ENCODE data around the gene BAG1.

- TF ChIP-seq POLR2AphosphoS5 (IDR thresholded peaks at IDR 0.05; ENCODE audit: low read depth, low read length) (no peak), NBN (conservative IDR thresholded peaks at IDR 0.05) (no peak), ZNF101 (CRISPR knock-in tag; IDR thresholded peaks at IDR 0.05; ENCODE audit: borderline replicate concordance, low read depth) (no peak), MYNN (CRISPR knock-in tag; IDR thresholded peaks at IDR 0.05; ENCODE audit: low read depth) (no peak), POLR2A (IDR thresholded peaks at IDR 0.05; ENCODE audit: insufficient read depth in 1 of 2, low read depth in 2 of 2, low read length in 2 of 2) (no peak), PRMT3 (CRISPR knock-in tag; IDR thresholded peaks at IDR 0.05; ENCODE audit: borderline replicate concordance, low read depth) (no peak), ETS1 (CRISPR knock-in tag; IDR thresholded peaks at IDR 0.05) (no peak), RFX1 (IDR thresholded peaks at IDR 0.05) (no peak), CEBPB (IDR thresholded peaks at IDR 0.05; ENCODE audit: borderline replicate concordance, low read depth, low read length) (no peak), ZNF839 (CRISPR knock-in tag; IDR thresholded peaks at IDR 0.05; ENCODE audit: borderline replicate concordance) (no peak), NFE2 (CRISPR knock-in tag; IDR thresholded peaks at IDR 0.05) (no peak), SIN3A (IDR thresholded peaks at IDR 0.05; ENCODE audit: borderline replicate concordance, low read depth, low read length) (no peak), HDAC2 (CRISPR knock-in tag; IDR thresholded peaks at IDR 0.05) (no peak)
Observed at GRCh38 chr9:33306037-33306436, 41.5 kb upstream of the BAG1 start.

Data from HepG2 (cell line).